ENCODE results near the gene CIAO2B. TPM values are rescaled to one million over a fixed set of nuclear protein-coding genes. Genes with fewer than 3 reads are reported as not detected.
A peak's percentile ranks its signal among the peaks of the same experiment; 100 is the strongest.

CIAO2B gene
- total RNA-seq, 4 donors from 2014 or later = 15.3 to 93.8 (median 51.6) TPM

DNA sequence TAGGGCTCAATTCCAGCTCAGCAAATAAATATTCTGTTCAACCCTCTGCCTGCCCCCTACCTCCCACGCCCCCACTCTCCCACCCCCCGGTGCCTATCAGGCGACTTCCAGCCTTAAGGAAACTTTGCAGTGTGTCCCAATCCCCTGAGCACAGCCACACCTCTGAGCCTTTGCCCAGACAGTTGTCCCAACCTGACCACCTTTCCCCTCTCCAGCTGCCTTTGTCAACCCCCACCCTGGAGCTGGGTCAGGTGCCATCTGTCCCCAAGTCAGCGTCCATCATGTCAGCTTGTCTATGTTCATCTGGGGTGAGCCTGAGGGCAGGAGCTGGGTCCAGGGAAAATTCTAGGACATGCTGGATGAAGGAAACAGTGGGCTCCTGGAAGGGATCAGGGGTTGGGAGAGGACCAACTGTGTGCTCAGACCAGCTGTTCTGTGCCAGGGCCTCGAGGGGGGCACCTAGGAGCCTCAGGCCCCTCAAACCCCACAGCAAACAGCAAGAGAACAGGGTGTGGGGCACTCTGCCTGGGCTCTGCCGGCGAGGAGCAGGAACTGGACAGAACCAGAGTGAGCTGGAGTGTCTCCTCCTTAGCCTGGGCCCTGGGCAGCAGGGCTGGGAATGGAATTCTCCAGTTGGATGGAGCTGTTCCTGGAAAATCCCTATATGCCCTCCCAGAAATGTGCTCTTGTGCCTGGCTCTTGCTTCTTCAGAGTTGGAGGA lies 33.3 kb downstream of the CIAO2B start:
- Histone ChIP-seq H3K4me1 (peaks cover 41 to 88% (median 60%) of the 10 kb centered on the region in 4 donors), H3K4me3 (no peak overlapping the region), H3K9me3 (no peaks in the 10 kb centered on the region), H3K36me3 (no peaks in the 10 kb centered on the region), H3K27ac (peak overlapping the region; percentile 75 to 83 (median 82)), H3K27me3 (no peaks in the 10 kb centered on the region)
- TF ChIP-seq POLR2A (IDR thresholded peaks at IDR 0.05) (no peak), POLR2AphosphoS5 (IDR thresholded peaks at IDR 0.05) (peak in 1 of 3 donors; percentile 20), EP300 (IDR thresholded peaks at IDR 0.05; ENCODE audit: low read depth) (no peak)
- in situ Hi-C loops (cut with MboI; ENCODE audit: low pct_ligation_motif_present in 1 of 4, low pct_unique_long_range_greater_than_20kb in 1 of 4, low sequenced_read_pairs in 3 of 4) (no loop called here), intact Hi-C loops (cut with DNase I; ENCODE audit: low total_unique reads) (no loop called here)
- peak; percentile 57 for DNase-seq
- WGBS, 2 donors (ENCODE audit: low coverage in 1 of 2) = 42% methylated on average over 7 of the region's 7 CpGs; no CpG with 5 or more reads in 1 of the 2 donors

GRCh38 chr16:66899945-66900710 lies 34.1 kb downstream of the CIAO2B start:
- intact Hi-C loops (cut with DNase I; ENCODE audit: low total_unique reads) = no loop called here
- no peaks in the 10 kb centered on the region for H3K9me3 ChIP-seq
- H3K27ac ChIP-seq = peak overlapping the region; percentile 75 to 83 (median 82)
- no peak overlapping the region for H3K4me3 ChIP-seq
- in situ Hi-C loops (cut with MboI; ENCODE audit: low pct_ligation_motif_present in 1 of 4, low pct_unique_long_range_greater_than_20kb in 1 of 4, low sequenced_read_pairs in 3 of 4) = no loop called here
- H3K4me1 ChIP-seq = peaks cover 34 to 88% (median 58%) of the 10 kb centered on the region in 4 donors
- H3K36me3 ChIP-seq = no peaks in the 10 kb centered on the region
- 0 to 40% methylated on average over 2 to 9 of the region's 9 CpGs for WGBS, 2 donors (ENCODE audit: low coverage in 1 of 2)
- no peaks in the 10 kb centered on the region for H3K27me3 ChIP-seq
- peak; percentile 86 for DNase-seq
- peak; percentile 61 for TF ChIP-seq EP300 (IDR thresholded peaks at IDR 0.05; ENCODE audit: low read depth)
- TF ChIP-seq POLR2AphosphoS5 (IDR thresholded peaks at IDR 0.05) = peak; percentile 16 to 60 (median 58)
- TF ChIP-seq, protein P1, sequence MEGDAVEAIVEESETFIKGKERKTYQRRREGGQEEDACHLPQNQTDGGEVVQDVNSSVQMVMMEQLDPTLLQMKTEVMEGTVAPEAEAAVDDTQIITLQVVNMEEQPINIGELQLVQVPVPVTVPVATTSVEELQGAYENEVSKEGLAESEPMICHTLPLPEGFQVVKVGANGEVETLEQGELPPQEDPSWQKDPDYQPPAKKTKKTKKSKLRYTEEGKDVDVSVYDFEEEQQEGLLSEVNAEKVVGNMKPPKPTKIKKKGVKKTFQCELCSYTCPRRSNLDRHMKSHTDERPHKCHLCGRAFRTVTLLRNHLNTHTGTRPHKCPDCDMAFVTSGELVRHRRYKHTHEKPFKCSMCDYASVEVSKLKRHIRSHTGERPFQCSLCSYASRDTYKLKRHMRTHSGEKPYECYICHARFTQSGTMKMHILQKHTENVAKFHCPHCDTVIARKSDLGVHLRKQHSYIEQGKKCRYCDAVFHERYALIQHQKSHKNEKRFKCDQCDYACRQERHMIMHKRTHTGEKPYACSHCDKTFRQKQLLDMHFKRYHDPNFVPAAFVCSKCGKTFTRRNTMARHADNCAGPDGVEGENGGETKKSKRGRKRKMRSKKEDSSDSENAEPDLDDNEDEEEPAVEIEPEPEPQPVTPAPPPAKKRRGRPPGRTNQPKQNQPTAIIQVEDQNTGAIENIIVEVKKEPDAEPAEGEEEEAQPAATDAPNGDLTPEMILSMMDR (IDR thresholded peaks at IDR 0.05) = no peak
- TF ChIP-seq POLR2A (IDR thresholded peaks at IDR 0.05) = peak; percentile 36

GRCh38 chr16:66899310-66899944 lies 34.8 kb downstream of the CIAO2B start:
- H3K27ac ChIP-seq = peak overlapping the region; percentile 75 to 83 (median 82)
- intact Hi-C loops (cut with DNase I; ENCODE audit: low total_unique reads) = no loop called here
- no peaks in the 10 kb centered on the region for H3K36me3 ChIP-seq
- no peaks in the 10 kb centered on the region for H3K9me3 ChIP-seq
- peaks cover 30 to 81% (median 55%) of the 10 kb centered on the region in 4 donors for H3K4me1 ChIP-seq
- in situ Hi-C loops (cut with MboI; ENCODE audit: low pct_ligation_motif_present in 1 of 4, low pct_unique_long_range_greater_than_20kb in 1 of 4, low sequenced_read_pairs in 3 of 4) = no loop called here
- DNase-seq = no peak
- H3K4me3 ChIP-seq = no peak overlapping the region
- H3K27me3 ChIP-seq = no peaks in the 10 kb centered on the region
- no peak for TF ChIP-seq POLR2A (IDR thresholded peaks at IDR 0.05)
- TF ChIP-seq, protein P1 (IDR thresholded peaks at IDR 0.05) = no peak
- TF ChIP-seq EP300 (IDR thresholded peaks at IDR 0.05; ENCODE audit: low read depth) = no peak
- TF ChIP-seq POLR2AphosphoS5 (IDR thresholded peaks at IDR 0.05) = no peak
- 67 to 81% methylated on average over 2 to 6 of the region's 6 CpGs for WGBS, 2 donors (ENCODE audit: low coverage in 1 of 2)

DNA sequence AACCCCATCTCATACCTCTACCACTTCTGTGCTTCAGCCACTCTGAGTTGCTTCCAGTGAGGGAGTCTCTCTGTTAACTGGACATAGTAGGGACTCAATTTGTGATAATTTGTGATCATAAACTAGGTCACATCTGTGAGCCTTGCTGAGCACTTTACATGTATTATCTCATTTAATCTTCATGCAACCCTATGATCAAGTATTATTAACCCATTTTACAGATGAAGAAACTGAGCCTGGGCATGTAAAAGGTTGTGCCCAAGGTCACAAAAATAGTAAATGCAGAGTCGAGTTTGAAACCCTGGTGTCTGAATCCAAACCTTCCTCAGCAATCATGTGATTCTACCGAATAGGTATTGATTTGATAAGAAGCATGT lies 35.3 kb downstream of the CIAO2B start:
- H3K9me3 ChIP-seq = no peaks in the 10 kb centered on the region
- no peak for DNase-seq
- no peak overlapping the region for H3K4me3 ChIP-seq
- TF ChIP-seq, protein P1 (IDR thresholded peaks at IDR 0.05) = no peak
- TF ChIP-seq EP300 (IDR thresholded peaks at IDR 0.05; ENCODE audit: low read depth) = no peak
- no peak for TF ChIP-seq POLR2A (IDR thresholded peaks at IDR 0.05)
- no peak for TF ChIP-seq POLR2AphosphoS5 (IDR thresholded peaks at IDR 0.05)
- intact Hi-C loops (cut with DNase I; ENCODE audit: low total_unique reads) (no loop called here), in situ Hi-C loops (cut with MboI; ENCODE audit: low pct_ligation_motif_present in 1 of 4, low pct_unique_long_range_greater_than_20kb in 1 of 4, low sequenced_read_pairs in 3 of 4) (no loop called here)
- H3K36me3 ChIP-seq = no peaks in the 10 kb centered on the region
- 75 to 77% methylated on average over 2 of the region's 2 CpGs for WGBS, 2 donors (ENCODE audit: low coverage in 1 of 2)
- no peaks in the 10 kb centered on the region for H3K27me3 ChIP-seq
- peak overlapping the region; percentile 75 to 83 (median 82) for H3K27ac ChIP-seq
- peaks cover 30 to 77% (median 53%) of the 10 kb centered on the region in 4 donors for H3K4me1 ChIP-seq
